T-helper 22 cell (primary cell): ENCODE results near the gene SLC25A52.
"Not testable (repeated sequence)": the region's sequence is repeated elsewhere in the genome, so short reads cannot be mapped to it uniquely, and the experiment has no call there.

ENCODE experiments used
- DNase-seq: peaks from one replicate; pipeline ENCODE4 v3.0.0-alpha.2; 2020; ENCODE audit warnings: low read depth

Gene SLC25A52, protein sequence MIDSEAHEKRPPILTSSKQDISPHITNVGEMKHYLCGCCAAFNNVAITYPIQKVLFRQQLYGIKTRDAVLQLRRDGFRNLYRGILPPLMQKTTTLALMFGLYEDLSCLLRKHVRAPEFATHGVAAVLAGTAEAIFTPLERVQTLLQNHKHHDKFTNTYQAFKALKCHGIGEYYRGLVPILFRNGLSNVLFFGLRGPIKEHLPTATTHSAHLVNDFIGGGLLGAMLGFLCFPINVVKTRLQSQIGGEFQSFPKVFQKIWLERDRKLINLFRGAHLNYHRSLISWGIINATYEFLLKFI

DNA sequence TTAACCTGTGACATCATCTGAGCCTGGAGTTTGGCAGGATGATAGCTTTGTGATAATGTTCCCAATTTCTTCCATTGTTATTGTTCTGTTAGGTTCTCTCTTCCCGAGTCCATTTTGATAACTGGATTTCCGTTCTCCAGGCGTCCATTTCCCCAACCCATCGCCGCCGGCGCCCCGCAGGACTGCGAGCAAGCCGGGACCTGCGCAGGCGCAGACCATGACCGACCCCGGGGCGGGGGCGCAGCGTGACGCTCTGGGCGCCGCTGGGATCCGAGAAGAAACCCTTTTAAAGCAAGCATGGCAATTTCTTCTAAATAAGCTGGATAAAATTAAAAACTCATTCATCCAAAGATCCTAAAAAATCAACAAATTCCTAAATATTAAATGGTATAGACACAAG lies at the start of gene SLC25A52:
SLC25A52 (minus strand) TSS at position 186 of the 400 bp plus-strand sequence. CDS start 219 bp downstream, outside the sequence.
- no peak for DNase-seq

DNA sequence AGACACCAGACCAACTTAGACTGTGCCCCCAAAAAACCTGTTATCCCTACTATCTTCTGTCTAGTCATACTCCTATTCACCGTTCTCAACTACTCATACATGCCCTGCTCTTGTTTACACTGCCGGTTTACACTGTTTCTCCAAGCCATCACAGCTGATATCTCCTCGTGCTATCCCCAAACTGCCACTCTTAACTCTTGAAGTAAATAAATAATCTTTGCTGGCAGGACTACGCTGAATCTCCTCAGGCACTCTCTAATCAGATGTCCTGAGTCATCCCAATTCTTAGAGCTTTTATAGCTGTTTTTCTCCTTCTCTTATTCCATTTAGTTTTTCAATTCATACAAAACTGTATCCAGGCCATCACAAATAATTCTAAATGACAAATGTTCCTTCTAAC lies 48.4 kb upstream of the SLC25A52 start:
- not testable (repeated sequence) for DNase-seq

DNA sequence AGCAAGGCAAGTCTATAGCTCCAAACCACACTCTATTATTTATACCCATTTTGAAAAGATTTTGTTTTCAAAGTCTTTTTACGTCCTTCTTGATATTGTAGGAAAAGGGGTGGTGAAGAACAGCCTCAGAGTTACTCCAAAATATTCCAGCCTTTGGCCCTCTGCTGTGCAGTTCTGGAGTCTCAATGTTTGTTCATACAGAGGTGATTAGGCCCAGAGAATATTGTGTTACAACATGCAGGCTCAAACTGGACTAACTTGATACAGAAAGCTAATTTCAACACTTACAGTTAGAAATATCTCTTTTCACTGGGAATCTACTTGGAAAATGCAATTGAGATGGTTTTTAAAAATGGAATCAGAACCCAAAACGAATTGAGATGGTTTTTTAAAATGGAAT lies 40.4 kb upstream of the SLC25A52 start:
- DNase-seq = no peak

DNA sequence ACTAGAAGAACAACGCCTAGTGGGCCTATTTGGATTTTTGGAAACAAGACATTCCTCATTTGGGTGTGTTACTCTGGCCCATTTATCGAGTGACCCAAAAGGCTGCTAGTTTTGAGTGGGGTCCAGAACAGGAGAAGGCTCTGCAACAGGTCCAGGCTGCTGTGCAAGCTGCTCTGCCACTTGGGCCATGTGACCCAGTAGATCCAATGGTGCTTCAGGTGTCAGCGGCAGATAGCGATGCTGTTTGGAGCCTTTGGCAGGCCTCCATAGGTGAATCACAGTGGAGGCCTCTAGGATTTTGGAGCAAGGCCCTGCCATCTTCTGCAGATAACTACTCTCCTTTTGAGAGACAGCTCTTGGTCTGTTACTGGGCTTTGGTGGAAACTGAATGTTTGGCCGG lies 38.6 kb upstream of the SLC25A52 start:
- DNase-seq = not testable (repeated sequence)

- no peak for DNase-seq
These were observed 37.7 kb upstream of the SLC25A52 start for GRCh38 chr18:31798399-31798798.

DNA sequence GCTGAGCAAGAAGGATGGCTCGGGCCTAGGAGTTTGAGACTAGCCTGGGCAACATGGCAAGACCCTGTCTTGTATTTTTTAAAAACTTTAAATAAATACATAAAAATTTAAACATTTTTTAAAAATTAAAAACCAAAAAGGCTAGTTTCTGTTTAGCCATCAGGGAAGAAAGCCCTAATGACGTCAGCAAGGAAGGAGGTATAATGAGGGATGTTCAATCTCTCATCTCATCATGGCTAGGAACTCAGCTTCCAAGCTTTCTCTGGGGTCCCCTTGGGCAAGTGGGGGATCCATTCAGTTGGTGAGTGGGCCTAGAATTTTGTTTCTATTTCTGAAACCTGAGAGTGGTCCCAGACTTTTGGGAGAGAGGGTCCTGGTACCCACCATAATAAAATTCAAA lies 35.1 kb upstream of the SLC25A52 start:
- no peak for DNase-seq

GRCh38 chr18:31793531-31793930 lies 32.9 kb upstream of the SLC25A52 start:
- no peak for DNase-seq

DNA sequence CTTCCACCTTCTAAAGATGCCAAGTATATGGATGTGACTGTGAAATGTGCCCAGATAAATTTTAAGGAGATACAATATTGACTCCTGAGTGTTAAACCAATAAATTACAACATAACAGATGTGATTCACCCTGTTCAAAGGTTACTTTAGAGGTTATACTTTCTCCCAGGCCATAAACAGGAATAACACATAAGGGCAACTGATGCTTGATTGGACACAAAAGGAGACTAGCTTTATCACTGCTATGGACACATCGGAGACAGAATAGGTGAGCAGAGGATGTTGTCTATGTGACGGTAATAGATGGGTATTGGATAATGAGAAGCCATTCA lies 31.9 kb upstream of the SLC25A52 start:
- DNase-seq = no peak

- no peak for DNase-seq
These were observed 31.3 kb upstream of the SLC25A52 start for GRCh38 chr18:31791817-31792579.

- no peak for DNase-seq
These were observed 28.7 kb upstream of the SLC25A52 start for GRCh38 chr18:31789409-31789808.

DNA sequence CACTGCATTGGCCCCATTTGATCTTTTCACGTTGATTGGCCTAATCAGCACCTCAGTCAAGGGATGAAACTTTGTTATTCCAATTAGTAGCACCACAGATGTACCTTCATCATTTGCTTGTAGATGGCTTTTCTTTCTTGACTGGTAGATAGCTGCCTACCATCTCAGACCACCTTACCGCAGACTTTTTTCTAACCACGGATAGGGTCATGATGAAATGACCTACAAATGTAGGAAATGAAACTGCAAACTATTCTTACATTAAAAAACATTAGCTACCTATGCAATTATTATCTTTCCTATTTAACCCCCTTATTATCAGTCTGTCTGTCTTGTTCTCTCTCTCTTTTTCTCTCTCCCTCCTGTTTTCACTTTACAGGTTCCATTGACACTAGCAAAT lies 22.4 kb upstream of the SLC25A52 start:
- no peak for DNase-seq

- no peak for DNase-seq
These were observed 17.8 kb upstream of the SLC25A52 start for GRCh38 chr18:31778391-31778950.

DNA sequence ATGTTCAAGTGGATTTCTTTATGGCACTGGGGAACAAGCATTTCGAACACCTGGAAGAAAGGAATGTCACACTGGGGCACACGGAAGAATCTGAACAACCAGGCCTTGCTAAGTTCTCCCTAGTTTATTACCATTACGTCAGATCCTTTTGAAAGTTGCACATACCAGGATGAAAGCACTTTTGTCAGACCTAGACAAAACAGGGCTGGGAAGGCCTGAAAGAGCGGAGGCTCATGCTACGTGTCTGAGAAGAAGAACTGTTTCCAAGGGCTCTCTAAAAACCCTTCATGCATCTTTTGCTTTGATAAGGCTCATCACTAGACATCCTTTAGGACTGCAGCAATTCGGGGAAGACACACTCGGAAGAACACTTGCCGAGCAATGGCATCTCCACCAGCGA lies 15.4 kb upstream of the SLC25A52 start:
- DNase-seq = no peak

DNA sequence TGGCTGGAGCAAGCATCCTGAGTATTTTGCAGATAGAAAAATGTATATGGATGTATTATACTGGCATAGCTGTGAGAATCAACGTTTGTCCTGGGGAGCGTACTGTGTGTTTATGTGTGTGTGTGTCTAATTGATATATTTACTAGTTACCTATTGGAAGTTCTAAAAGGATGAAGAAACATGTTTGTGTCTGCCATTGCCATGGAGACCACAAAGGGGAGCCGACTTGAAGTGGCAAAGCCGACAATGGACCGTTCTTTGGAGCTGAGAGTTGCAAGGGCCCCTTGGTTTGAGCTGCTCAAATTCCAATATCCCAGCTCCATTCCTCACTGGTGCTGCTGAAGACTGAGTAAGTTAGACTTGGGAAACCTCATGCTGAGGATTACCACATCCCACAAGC lies 14.3 kb upstream of the SLC25A52 start:
- no peak for DNase-seq

- no peak for DNase-seq
These were observed 13.8 kb upstream of the SLC25A52 start for GRCh38 chr18:31774477-31774785.

DNA sequence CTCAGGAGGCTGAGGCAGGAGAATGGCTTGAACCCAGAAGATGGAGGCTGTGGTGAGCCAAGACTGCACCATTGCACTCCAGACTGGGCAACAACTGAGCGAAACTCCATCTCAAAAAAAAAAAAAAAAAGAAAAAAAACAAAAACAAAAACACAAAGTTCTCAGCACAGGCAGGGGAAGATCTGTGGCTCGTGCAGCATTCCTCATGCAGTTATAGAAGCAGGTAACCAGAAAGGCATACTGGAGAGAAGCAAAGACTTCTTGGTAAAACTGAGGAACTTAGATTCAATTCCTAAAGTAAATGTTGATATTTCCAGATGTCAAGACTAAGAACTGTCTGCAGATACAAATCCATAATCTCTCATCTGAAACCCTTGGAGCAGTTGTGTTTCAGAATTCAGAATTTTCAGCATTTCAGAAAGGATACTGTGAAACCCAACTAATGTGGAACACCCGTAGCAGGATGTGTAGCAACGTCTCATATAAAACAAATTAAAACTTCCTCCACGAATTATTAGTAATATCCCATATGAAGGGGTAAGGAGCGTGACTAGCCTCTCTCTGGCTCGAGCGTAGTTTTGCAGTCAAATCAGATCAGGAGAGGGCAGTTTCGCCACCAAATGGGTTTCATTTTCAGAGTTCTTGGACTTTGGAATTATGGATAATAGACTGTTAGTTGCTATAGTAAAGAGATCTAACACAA lies 13.2 kb upstream of the SLC25A52 start:
- no peak for DNase-seq

DNA sequence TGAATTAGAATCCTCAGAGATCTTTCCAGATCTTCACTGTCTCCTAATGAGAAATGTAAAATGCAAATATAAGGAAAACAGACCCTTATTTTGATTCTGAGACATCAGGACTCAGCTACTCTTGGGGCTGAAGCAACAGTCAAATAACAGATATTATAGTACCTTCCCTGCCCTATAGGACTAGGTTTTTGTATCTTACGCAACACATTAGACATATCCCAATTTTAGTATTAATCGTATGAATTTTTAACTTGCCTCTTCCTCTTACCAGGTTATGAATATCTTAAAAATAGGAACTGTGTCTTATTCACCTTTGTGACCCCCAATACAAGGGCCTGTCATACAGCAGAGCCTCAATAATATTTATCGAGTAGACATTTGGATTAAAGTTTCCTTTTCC lies 12.0 kb upstream of the SLC25A52 start:
- no peak for DNase-seq

DNA sequence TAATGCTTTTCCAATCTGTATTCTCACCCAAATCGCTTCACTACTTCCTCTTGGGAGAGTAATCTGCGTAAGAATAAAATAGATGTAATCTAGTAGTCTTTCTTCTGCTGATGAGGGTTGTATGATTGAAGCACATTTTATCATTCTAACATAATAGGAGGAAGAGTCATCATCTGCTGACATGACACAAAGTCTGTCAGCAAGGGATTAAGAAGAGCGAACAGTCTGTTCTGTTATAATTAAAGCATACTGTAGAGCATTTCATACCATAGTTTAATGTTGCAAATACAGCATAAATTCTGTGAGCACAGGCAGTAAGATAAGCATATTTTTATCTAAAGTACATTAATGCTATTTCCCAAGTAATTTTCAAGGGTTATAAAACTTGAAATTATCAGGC lies 10.4 kb downstream of the SLC25A52 start:
- no peak for DNase-seq

DNA sequence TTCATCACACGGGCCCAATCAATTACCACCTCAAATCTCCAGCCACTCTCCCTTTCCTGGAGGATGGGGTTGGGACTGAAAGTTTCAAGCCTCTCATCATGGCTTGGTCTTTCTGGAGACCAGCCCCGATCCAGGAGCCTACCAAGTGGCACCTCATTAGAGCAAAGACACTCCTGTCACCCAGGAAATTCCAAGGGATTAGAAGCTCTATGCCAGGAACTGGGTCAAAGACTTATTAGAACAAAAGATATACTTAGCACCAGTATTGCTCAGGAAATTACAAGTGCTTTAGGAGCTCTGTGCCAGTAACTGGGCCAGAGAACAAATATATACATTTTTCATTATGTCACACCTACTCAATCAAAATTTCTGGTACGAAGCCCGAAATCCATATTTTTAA lies 14.3 kb downstream of the SLC25A52 start:
- DNase-seq = no peak

DNA sequence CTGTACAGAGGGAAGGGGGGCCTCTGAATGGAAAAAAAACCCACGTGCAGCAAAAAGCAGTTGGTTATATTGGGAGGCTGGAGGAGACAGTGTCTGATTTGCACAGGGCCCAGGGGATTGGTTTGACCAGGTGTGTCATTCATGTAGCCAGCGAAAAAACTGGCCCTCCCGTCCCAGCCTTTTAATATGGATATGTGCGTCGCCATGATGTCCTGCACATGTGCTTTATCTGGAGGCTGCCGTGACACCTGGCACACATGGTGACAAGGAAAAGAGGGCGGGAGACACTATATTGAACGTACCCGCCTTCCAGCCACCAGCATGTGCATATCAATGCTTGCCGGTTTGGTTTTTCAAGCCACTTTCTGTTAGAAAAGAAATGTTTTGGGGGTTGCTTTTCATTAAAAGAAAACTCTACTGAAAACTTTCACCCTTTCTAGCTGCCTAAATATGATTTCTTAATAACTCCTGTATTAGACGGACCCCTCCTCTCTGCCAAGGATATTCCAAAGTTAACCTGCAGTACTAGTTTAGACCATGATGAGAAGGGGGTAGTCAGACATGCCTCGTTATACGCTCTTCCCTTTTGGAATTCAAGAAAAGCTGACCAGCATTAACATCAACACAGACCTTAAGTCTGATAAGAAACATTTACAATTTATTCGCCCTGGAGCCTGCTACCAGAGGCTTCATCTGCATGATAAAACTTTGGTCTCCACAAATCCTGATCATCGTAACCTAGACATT lies 16.2 kb downstream of the SLC25A52 start:
- no peak for DNase-seq

DNA sequence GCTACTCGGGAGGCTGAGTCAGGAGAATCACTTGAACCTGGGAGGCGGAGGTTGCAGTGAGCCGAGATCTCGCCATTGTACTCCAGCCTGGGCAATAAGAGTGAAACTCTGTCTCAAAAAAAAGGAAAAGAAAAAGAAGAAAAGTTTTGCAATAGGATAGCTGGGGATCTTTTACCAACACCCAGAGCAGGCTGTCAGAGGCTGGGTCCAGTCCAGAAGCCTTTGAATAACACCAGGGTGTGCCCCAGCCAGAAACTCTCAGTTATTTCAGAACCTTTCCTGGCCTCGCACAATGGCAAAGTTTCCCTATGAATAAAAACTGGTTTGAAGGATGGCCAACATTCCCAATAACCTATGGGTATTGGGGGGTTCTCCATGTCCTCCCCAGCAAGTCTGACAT lies 17.1 kb downstream of the SLC25A52 start:
- DNase-seq = not testable (repeated sequence)

DNA sequence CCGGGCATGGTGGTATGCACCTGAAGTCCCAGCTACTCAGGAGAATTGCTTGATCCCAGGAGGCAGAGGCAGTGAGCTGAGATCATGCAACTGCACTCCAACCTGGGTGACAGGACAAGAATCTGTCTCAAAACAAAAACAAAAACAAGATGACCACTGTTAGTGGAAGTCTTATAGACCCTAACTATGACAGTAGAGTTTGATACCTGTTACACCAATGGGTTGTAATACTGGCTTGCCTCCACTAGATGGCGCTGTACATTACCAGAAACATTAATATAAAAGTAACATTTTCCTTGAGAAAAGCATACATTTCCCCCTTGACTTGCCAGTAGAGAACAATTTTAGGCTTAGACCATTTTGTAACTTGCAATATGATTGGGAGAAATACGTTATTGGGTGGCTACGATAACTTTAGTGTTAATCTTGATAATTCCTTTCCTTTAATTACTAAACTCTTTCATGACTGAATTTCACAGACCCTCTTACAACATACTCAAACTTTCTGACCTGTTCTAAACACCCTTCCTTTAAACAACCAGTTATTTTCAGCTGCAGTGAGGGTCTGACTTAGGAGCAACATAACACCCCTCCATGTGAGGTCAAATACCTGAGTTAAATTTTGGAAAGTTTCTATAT lies 19.5 kb downstream of the SLC25A52 start:
- no peak for DNase-seq
